Measurements from ENCODE around the gene FOLR1.

Gene FOLR1

DNA sequence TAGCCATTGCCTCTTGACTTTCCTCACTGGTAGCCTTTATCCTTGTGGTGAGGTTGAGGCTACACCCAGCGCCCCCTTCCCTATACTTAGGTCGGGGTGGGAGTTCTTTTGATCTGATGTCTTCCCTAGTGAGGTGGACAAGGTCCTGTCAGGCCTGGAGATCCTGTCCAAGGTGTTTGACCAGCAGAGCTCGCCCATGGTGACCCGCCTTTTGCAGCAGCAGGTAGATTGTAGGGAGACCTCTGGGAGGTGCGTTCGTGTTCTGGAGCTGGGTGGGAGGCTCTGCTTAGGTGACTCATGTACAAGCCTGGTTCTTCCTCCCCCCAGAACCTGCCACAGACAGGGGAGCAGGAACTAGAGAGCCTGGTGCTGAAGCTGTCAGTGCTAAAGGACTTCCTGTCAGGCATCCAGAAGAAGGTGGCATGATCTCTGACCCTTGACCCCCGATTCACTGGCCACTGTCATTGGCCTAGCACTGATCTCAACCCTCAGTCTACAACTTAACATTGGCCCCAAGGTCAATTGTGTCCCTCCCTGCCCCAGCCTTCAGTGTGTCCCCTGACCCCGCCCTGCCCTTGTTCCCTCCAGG is 37.5 kb downstream of the FOLR1 start:
- Histone ChIP-seq H3K4me1 (ENCODE audit: insufficient read depth, low read length, severe bottlenecking) (peaks cover 32% of the 10 kb centered on the region), H3K9me3 (ENCODE audit: low read length) (no peaks in the 10 kb centered on the region), H3K27ac (ENCODE audit: low read depth, low read length, poor library complexity, severe bottlenecking) (no peak overlapping the region), H3K36me3 (ENCODE audit: insufficient read depth, low read length) (peaks cover 62% of the 10 kb centered on the region), H3F3A (ENCODE audit: insufficient read depth, low read length) (no peaks in the 10 kb centered on the region), H3K9me2 (ENCODE audit: low read depth, low read length) (no peaks in the 10 kb centered on the region), H3K79me2 (ENCODE audit: insufficient read depth, low read length) (no peaks in the 10 kb centered on the region), H2AFZ (ENCODE audit: low read length) (no peak overlapping the region), H3K4me3 (ENCODE audit: low read depth, low read length, poor library complexity, severe bottlenecking) (no peak overlapping the region), H3K9ac (ENCODE audit: low read length) (no peak overlapping the region), H3K27me3 (ENCODE audit: insufficient read depth, low read length) (no peaks in the 10 kb centered on the region), H3K4me2 (ENCODE audit: low read length) (no peak overlapping the region), H4K20me1 (ENCODE audit: insufficient read depth, low read length) (no peaks in the 10 kb centered on the region)
- TF ChIP-seq, protein P1, sequence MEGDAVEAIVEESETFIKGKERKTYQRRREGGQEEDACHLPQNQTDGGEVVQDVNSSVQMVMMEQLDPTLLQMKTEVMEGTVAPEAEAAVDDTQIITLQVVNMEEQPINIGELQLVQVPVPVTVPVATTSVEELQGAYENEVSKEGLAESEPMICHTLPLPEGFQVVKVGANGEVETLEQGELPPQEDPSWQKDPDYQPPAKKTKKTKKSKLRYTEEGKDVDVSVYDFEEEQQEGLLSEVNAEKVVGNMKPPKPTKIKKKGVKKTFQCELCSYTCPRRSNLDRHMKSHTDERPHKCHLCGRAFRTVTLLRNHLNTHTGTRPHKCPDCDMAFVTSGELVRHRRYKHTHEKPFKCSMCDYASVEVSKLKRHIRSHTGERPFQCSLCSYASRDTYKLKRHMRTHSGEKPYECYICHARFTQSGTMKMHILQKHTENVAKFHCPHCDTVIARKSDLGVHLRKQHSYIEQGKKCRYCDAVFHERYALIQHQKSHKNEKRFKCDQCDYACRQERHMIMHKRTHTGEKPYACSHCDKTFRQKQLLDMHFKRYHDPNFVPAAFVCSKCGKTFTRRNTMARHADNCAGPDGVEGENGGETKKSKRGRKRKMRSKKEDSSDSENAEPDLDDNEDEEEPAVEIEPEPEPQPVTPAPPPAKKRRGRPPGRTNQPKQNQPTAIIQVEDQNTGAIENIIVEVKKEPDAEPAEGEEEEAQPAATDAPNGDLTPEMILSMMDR (IDR thresholded peaks at IDR 0.05; ENCODE audit: low read length) = no peak
- TF ChIP-seq EZH2 (IDR thresholded peaks at IDR 0.05; ENCODE audit: borderline replicate concordance, low read length) = no peak

DNA sequence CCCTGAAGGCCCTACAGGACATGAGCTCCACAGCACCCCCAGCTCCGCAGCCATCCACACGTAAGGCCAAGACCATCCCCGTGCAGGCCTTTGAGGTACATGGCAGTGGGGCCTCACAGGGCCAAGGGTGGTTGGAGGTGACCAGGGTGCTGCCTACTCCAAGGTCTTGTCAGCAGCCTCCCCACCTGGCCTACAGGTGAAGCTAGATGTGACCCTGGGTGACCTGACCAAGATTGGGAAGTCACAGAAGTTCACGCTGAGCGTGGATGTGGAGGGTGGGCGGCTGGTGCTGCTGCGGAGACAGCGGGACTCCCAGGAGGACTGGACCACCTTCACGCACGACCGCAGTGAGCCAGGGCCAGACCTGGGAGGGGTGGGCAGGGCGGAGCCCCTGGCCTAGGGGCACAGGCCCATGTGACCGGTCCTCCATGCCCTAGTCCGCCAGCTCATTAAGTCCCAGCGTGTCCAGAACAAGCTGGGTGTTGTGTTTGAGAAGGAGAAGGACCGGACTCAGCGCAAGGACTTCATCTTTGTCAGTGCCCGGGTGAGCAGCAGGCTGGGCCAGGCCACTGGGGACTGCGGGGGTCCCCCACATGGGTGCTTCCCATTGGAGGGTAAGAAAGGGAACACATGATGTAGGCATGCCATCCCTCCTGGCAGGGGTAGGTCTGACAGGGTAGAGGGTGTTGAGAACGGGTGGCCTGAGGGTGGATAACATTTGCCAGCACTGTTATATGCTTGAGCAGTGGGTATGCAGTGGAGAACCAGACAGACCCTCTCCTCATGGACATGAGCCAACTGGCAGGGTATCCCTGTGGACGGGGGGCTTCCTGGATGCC is 38.2 kb downstream of the FOLR1 start:
- Histone ChIP-seq H3K79me2 (ENCODE audit: insufficient read depth, low read length) (no peaks in the 10 kb centered on the region), H2AFZ (ENCODE audit: low read length) (no peak overlapping the region), H3K4me3 (ENCODE audit: low read depth, low read length, poor library complexity, severe bottlenecking) (no peak overlapping the region), H3K9me3 (ENCODE audit: low read length) (no peaks in the 10 kb centered on the region), H3K27me3 (ENCODE audit: insufficient read depth, low read length) (no peaks in the 10 kb centered on the region), H3K4me2 (ENCODE audit: low read length) (no peak overlapping the region), H3K9ac (ENCODE audit: low read length) (no peak overlapping the region), H4K20me1 (ENCODE audit: insufficient read depth, low read length) (no peaks in the 10 kb centered on the region), H3K4me1 (ENCODE audit: insufficient read depth, low read length, severe bottlenecking) (peaks cover 31% of the 10 kb centered on the region), H3K36me3 (ENCODE audit: insufficient read depth, low read length) (peaks cover 69% of the 10 kb centered on the region), H3F3A (ENCODE audit: insufficient read depth, low read length) (no peaks in the 10 kb centered on the region), H3K27ac (ENCODE audit: low read depth, low read length, poor library complexity, severe bottlenecking) (no peak overlapping the region), H3K9me2 (ENCODE audit: low read depth, low read length) (no peaks in the 10 kb centered on the region)
- TF ChIP-seq, protein P1 (IDR thresholded peaks at IDR 0.05; ENCODE audit: low read length) = no peak
- no peak for TF ChIP-seq EZH2 (IDR thresholded peaks at IDR 0.05; ENCODE audit: borderline replicate concordance, low read length)

DNA sequence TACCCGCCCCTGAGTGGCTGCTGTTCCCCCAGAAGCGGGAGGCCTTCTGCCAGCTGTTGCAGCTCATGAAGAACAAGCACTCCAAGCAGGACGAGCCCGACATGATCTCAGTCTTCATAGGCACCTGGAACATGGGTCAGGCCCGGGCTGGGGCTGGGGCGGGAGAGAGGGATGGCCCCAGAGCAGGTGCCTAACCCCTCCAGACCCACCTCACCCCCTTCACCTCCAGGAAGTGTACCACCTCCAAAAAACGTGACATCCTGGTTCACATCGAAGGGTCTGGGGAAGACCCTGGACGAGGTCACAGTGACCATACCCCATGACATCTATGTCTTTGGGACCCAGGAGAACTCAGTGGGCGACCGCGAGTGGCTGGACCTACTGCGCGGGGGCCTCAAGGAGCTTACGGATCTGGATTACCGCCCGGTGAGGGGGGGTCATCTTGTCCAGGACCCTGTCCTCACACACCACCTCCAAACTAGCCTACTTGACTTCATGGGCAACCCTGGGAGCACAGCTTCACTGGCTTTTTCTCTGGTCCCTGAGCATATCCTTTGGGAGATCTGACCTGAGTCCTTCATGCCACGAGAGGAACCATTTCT is 38.9 kb downstream of the FOLR1 start:
- no peaks in the 10 kb centered on the region for H4K20me1 ChIP-seq (ENCODE audit: insufficient read depth, low read length)
- peaks cover 75% of the 10 kb centered on the region for H3K36me3 ChIP-seq (ENCODE audit: insufficient read depth, low read length)
- H2AFZ ChIP-seq (ENCODE audit: low read length) = no peak overlapping the region
- TF ChIP-seq, protein P1 (IDR thresholded peaks at IDR 0.05; ENCODE audit: low read length) = no peak
- TF ChIP-seq EZH2 (IDR thresholded peaks at IDR 0.05; ENCODE audit: borderline replicate concordance, low read length) = no peak
- H3K27me3 ChIP-seq (ENCODE audit: insufficient read depth, low read length) = no peaks in the 10 kb centered on the region
- H3K9me2 ChIP-seq (ENCODE audit: low read depth, low read length) = no peaks in the 10 kb centered on the region
- no peaks in the 10 kb centered on the region for H3F3A ChIP-seq (ENCODE audit: insufficient read depth, low read length)
- H3K4me2 ChIP-seq (ENCODE audit: low read length) = no peak overlapping the region
- peaks cover 24% of the 10 kb centered on the region for H3K4me1 ChIP-seq (ENCODE audit: insufficient read depth, low read length, severe bottlenecking)
- H3K4me3 ChIP-seq (ENCODE audit: low read depth, low read length, poor library complexity, severe bottlenecking) = no peak overlapping the region
- no peak overlapping the region for H3K27ac ChIP-seq (ENCODE audit: low read depth, low read length, poor library complexity, severe bottlenecking)
- H3K9ac ChIP-seq (ENCODE audit: low read length) = no peak overlapping the region
- H3K79me2 ChIP-seq (ENCODE audit: insufficient read depth, low read length) = no peaks in the 10 kb centered on the region
- H3K9me3 ChIP-seq (ENCODE audit: low read length) = no peaks in the 10 kb centered on the region
